Left forelimb (tissue), 1 donor: ENCODE measurements around the gene CATSPER3.

ENCODE experiments used
- DNase-seq: peaks from one replicate; pipeline ENCODE4 v3.0.0-alpha.2; 2018; ENCODE audit warnings: low spot score

Gene CATSPER3

DNA sequence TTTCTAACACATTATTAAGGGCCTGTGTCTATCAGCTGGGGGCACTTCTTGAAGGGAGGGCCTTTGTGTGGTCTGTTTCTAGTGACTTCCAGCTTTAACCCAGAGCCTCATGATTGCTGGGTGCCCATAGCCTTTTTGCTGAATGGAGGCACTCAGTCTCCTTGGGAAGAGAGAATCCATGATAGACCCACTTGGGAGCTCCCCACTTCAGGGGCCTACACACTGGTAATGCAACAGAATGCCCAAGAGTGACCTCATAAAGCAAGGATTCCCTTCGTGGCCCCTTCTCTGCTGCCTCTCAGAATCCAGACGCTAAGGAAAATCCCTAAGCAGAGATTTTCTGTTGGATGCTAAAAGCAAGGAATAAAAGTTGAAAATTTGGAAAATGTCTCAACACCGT lies at the start of gene CATSPER3:
Gene CATSPER3 (plus strand): TSS at position 301 of the 400 bp plus-strand sequence. CDS start 85 bp downstream, at position 386.
- DNase-seq: no peak

DNA sequence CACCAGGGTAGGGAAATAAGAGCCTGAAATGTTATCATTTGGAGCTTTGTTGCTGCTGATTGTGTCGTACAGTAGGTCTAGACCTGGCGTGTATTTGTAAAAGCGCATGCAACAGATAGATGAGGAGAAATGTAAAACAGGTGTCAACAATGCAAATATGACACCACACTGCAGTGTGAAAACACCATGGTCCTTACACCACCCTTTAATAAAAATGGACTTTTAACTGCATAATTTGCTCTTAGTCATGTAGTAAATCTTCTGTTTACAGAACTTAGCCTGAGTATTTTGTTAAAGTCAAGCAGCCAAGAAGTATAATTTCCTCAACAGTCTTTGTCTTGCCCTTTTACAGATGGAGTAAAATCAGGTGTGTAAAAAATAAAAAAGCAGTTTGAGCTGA lies 48.8 kb upstream of the CATSPER3 start:
- no peak for DNase-seq

DNA sequence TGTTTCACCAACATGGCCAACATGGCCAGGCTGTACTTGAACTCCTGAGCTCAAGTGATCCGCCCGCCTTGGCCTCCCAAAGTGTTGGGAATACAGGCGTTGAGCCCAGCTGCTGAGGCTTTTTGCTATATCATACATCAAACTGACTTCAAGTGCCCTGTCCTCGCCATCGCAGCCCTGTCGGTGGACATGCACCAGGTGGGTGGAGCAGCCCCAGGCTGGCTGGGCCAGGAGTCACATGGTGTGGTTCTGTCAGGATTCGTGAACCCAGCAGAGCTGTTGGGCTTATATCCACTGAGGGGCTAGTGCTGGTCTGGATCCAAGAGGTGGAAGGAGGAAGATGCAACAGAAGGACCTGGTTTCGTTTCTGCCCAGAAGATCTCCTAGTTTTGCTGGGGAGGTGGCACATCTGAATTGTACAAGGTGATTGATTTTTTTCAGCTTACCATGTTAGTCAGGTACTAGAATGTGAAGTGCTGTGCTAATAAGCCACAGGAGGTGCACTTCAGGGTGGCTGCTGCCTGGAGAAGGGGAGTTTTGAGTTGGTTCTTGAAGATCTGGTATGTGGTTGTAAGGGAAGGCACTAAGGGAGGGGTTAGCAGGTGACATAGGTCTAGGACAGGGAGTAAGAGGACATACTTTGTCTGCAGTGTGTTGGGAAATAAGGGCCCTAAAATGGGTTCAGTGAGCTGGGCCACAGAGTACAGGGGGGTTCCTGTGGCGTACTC lies 46.7 kb upstream of the CATSPER3 start:
- no peak for DNase-seq

DNA sequence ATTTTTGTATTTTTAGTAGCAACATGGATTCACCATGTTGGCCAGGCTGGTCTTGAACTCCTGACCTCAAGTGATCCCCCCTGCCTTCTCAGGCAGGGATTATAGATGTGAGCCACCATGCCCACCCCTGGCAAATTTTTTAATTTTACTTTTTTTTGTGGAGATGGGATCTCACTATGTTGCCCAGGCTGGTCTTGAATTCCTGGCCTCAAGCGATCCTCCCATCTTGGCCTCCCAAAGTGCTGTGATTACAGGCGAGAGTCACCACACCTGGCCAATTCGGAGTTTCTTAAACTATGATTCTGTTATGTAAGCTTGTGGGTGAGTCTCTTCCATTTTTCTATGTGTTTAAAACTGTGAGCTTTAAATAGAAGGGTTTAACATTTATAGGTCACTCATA lies 35.2 kb upstream of the CATSPER3 start:
- no peak for DNase-seq

DNA sequence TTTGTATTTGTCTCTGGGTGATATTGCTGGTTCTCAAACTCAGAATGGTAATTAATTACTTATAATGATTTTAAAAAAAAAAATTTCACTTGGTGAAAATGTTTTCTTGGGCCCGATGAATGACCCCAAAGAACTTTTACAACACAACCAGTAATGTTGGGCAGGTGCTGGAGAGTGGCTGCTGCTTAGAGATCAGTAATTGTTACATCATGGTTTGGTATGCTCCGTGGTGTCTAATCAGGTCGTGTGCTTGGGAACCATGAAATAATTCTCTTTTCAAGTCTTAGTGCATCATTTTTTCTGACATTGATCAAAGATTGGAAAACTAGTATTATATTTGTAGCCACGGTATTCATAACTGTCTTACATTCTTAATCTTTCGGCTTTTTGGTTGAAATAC lies 33.5 kb upstream of the CATSPER3 start:
- DNase-seq: no peak

DNA sequence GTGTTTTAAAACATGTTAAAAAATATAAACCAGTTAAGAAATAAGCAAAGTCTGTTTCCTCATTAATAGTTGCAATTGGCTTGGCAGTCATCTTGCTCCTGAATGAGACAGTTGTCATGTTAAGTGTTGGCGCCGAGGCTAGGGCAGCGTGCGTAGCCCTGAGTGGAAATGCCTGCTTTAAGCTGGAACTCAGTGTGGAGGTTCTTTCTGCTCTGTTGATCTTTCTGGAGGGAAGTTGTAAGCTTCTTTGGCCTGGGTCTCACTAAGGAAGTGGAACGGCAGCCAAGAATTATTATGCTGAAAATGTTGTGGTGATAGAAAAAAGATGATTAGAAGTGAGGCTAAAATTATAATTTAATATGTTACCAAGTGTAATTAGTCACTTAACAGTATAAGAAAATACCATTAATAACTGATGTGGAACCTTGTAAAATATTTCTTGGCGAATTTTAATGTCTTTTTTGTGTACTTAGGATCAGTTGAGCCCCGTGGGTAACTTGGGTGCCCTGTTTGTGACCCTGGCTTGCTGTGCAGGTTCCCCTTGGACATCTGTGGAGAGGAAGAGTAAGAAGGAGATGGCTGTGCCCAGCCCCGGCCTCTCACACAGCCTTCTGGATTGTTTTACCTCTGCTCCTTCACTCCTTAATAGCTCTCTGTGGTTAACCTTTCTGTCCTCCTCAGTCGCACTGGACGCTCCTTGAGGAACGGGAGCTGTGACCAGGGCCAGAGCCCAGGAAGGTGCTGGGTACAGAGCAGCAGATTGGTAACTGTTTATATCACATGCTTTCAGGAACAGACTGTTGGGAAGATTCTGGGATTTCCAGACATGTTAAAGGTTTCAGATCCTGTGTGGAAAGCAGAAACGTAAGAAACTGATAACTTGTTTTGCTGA lies 31.8 kb upstream of the CATSPER3 start:
- no peak for DNase-seq

DNA sequence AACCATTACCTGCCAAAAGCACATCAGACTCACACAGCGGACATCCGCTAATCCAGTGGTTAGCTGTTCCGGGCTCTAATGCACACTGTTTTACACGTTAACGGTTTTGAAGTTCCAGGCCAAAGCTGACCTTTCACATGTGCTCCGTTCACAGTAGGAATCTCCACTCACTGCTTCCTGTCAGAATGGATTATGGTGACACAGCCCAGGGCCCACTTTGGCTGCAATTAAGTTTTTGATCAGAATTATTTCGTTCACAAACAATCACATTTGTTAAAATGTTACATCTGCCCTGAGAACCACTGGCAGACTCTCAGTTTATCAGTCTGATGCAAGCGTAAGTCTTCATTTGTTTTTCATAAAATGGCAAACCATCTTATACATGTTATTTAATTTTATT lies 30.2 kb upstream of the CATSPER3 start:
- DNase-seq: no peak

DNA sequence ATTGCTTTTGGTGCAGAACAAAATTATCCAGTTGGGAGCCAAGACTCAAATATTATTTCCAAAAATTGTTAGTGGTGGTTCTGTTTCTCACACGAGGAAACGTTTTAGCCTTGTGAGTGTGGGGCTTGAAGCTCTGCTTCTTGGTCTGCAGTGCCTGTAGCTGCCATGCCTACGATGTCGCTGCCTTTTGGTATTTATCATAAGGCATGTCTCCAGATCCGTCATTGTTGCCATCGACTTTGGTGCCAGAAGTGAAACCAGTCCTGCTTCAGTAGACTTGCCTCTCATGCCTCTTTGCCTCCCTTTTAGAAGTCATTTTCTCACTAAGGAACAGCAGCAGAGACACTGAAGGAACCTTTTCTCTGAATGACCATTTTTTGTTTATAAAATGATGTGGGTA lies 29.7 kb upstream of the CATSPER3 start:
- DNase-seq: no peak

DNA sequence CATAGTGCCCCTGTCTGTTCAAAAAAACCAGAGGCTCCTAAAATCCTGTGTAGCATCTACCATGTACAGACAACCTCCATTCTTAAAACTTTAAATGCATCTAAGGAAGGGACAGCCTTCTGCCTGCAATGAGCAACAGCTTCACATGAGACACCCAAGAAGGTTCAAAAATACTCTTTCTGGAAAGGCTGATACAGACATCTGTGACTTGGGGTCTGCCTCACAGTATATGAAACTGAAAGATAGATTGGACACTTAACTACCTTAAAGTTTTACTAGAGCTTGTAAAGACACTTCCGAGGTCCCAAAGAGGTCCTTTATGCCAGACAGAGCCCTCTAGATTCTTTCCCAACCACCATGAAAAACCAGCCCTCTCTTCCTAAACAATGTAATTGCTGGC lies 28.2 kb upstream of the CATSPER3 start:
- no peak for DNase-seq

DNA sequence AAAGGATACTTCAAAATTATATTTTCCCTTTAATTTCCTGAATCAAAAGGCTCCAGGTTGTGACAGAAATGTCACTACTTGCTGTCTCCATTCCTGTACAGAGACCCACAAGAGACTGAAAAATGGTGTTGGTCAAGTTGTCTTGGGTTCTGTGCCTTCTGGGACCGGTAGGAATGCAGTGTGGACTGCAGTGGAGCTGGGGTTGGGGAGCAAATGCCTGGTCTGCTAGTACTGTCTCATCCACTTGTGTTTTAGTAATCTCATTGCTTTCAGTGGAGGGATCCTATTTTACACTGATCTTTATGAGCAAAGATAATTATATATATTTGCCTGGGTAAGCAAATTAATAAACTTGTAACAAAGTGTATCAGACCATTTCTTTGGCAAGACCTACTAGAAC lies 24.2 kb upstream of the CATSPER3 start:
- DNase-seq: no peak

DNA sequence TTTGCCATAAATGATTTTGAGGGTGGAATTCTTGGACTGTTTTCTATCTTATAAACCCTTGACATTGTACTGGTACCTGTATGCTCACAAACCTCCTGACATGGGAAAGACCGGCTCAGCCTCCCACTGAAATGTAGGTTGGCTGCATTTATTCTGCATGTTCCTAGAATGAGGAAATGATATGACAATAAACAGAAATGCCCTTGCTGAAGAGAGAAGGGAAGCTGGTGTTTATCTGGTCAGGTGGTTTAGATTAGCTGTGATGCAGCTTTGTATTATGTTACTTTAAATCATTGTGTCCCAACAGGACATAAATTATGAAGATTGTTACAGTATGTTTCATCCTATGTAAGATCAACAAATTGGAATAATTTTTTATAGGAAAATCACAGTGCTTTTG lies 23.1 kb upstream of the CATSPER3 start:
- no peak for DNase-seq

DNA sequence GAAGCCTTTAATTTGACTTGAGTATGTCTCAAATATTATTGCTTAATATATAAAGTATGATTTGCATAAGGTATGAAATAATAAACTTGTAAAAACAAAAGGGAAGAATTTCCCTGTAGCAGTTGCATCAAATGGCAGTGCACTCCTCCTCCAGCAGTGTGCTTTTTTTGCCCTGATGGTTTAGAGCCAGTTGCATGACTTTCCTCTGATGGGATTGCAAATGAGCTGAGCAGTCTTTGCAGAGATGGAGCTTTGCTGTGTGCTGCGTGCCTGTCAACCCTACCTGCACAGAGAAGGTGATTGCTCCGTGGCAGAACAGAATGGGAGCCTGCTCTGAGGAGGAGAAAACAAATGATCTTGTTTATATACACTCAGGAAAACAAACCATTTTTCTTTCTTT lies 22.7 kb upstream of the CATSPER3 start:
- no peak for DNase-seq

DNA sequence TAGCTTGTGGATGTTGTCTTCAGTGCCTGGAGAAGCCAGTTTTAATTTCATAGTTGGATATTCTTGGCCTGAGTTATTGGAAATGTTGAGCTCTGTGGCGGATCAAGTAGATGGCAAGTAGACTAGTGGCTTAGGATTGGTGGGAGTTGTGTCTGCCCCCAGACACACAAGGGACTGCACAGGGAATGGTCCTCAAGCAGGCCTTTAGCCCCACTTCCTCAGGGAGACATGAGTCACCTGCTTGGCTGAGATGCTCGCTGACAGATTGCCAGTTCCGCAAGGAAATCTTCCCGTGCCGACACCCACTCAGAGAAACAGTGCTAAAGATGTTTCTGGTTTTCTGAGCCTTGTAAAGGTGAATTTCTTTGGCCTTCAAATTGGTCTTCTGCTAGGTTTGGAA lies 18.8 kb upstream of the CATSPER3 start:
- no peak for DNase-seq

DNA sequence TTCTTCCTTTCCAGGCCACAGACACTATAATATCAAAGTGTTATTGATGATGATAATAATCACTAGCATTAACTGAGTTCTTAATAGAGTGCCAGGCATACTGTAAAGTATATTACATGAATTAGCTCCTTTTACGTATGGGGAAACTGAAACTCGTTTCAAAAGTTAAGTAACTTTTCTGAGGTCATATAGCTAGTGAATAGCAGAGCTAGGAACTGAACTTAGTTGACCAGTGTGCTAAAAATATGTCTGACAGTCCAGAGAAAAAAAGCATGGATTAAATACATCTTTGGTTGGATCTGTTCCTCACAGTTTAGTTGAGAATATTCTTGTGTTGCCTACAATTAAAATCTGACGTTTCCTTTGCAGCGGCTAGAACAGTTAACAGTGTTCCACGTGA lies 18.4 kb upstream of the CATSPER3 start:
- no peak for DNase-seq

DNA sequence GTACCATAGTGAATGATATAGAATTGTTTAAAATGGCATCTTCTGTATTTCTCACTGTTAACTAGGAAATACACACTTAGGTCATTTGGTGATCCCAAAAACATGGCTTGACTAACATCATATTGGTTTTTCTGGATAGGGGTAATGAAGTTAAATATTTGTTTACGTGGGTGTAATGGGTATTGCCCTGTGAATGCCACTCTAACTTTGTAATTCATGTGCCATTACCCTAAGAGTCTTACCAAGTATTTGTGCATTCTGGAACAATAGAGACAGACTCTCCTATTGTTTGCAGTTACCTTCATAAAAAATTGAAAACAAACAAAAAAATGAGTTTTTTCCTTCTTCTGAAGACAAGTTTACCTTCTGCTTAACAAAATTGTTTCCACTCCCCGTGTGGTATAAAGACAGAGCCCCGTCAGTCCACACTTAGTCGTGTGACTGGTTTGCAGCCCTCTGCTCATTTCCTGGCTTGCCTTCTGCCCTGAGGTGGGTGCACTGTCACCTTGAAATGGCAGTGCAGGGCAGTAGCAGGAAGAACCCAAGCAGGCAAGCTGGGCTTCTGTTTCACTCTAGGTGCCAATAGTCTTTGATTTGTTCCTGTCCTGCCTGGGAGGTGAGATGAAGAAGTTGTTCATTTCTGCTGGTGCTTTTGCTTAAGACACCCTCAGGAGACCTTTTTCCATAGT lies 9.6 kb upstream of the CATSPER3 start:
- no peak for DNase-seq

DNA sequence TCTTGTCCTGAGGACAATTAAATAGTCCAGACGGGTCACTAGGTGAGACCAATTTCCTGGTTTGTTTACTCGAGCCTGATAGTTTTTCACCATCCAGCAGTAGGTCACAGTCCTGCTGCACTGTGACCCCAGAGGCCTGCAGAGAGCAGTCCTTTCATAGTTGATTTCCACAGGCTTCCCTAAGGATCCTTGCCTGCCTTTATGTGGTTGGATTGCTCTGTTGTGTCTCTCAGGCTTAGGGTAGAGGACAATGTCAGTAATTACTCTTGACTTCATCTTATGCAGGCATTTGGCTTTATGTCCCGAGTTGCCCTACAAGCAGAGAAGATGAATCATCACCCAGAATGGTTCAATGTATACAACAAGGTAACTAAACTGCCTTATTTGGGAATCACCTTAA lies 9.0 kb upstream of the CATSPER3 start:
- DNase-seq: no peak

DNA sequence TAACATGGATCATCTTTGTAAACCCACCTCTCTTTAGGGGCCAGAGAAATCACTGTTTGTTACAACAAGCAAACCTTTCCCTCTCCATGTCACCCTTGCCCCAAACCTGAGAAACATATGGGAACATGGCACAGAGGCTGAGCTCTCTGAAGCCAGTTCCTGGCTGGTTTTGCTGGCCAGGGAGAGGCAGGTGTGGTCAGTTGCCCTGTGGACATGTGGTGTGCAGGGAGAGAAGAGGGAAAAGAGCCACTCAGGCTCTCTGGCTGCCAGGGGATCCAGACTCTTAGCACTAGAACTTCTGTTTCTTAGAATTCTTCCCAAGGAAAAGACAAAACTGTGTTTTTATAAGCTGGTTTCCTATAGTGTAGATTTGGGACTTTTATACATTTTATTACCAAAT lies 4.6 kb upstream of the CATSPER3 start:
- no peak for DNase-seq

DNA sequence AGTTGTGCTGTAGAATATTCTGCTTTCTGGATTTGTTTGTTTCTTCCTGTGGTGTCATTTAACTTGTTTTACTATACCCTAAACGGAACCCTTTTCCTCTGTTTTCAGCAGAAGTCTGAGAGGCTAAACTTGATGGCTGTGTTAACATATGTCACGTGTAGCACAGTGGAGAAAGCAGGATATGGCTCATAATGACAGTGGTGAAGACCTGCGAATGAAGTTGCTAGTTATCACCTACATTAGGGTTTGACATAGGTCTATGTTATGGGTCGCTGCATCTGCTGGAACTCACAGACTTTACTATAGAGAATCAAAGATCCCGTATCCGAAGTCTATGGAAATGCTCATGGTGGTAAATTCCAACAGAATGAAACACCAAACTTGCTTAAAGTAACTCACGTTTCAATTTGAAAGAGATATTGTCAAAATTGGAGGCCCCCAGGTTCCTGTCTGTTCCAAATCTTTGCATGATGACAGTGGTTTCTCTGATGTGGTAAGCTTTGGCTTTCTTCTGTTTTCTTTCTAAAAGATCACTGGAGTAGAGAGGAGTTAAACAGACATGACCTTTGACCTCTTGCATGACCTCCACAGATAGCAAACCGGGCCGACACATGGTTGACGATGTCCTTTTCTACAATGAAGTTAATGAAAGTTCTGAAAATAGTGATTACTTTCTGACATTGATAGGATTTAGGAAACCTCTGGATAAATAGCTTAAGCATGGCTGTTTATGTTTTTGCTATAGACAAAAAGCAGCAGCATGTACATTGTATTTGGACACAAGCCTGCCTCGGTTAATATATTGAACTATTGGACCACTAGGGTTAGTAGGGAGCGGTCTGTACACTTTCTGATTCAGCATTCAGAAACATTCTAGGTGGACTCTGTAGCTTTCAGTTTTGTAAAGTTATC lies 3.1 kb upstream of the CATSPER3 start:
- no peak for DNase-seq

DNA sequence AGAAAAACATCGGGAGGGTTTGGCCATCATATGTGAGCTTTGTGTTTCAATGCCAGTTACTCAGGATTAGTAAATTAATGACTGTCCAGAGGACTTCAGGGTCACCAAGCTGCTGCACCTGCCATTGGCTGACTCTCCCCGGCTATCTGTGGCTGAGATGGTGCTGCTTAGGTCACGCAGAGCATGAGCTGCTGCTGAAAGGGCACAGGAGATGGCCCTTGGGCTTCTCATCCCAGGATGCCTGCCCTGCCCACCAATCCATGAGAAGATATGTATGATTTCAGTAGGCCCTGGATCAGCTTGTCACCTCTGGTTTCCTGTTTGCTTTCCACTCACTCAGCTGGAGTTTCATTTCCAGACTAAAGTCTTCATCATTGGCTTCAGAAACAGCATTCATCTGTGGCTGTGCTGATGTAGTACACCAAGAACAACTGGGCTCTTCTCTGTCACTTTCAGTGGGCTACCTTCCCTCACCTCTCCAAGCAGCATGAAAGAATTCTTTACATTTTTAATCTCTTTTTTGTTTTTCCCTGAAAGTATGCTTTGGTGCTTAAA lies 2.4 kb upstream of the CATSPER3 start:
- DNase-seq: no peak

DNA sequence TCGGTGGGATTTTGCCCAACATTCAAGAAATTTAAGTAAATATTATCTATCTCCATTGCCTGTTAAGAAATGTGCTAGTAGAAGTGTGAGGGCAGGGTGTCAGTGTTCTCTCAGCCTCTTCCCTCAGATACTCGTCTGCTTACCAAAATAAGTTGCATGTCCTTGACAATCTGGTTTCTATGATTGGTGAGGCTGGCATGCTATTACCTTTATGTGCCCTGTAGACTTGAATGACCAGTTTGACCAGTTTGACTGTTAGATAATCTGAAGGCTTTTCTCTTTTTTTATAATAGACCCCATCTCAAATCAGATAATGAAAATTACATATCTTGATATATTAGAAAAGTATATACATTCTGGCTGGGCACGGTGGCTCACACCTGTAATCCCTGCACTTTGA lies 348 bp downstream of the CATSPER3 start:
- no peak for DNase-seq

DNA sequence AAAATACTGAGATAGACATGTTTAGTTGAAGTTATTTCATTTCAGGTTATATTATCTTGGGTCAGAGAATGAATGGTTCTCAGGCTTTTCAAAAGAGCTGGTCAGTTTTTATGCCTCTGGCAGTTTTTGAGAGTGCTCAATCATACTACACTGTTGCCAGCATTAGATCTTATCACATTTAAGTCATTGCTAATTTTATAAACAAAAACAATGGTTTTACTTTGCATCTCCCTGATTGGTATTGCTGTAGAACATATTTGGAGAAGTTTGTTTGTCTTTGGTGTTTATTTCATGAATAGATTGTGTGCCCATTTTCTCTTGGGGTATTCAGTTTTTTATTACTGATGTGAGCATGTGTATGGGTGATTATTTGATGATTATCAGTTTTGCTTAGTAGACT lies 1.5 kb downstream of the CATSPER3 start:
- DNase-seq: no peak
